ENCODE measurements around the gene ARHGEF11. TPM values are rescaled to one million over a fixed set of nuclear protein-coding genes. Genes with fewer than 3 reads are reported as not detected.
"Not testable (repeated sequence)": the region's sequence is repeated elsewhere in the genome, so short reads cannot be mapped to it uniquely, and the experiment has no call there.

ARHGEF11 gene
- total RNA-seq, 1 experiment from 2014 or later: 38.1 TPM

DNA sequence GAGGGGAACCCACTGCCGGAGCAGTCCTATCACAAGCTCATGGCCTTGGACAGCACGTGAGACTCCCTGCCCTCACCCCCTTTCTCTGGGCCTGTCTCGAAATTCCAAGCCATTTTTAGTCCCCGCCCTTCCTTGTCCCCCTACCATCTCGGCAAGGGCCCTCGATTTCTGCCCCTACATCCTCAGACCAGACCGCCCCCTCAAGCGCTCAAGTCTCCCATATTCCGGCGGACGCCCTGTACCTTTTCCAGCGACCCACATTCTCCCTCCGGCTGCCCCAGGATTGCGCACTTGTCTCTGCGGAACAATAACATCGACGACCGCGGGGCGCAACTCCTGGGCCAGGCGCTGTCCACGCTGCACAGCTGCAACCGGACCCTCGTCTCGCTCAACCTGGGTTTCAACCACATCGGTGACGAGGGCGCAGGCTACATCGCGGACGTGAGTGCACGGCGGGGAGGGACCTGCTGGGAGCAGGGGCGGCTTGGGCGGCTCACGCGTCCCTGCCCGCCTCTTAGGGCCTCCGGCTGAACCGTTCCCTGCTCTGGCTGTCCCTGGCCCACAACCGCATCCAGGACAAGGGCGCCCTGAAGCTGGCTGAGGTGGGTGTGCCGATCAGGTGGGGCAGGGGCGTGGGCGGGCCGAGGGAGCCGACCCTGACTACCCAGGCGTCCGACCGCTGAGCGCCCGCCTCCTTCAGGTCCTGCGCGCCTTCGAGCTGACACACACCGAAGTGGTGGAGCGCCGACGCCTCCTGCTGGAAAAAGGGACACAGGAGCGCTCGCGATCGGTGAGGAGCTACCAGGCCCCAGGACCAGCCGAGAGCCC, 118.1 kb downstream of the ARHGEF11 start (continued):
- 0 out of 2 replicates have a peak, but pooled peaks have one; percentile 66 for TF ChIP-seq E2F5 (CRISPR knock-in tag; IDR thresholded peaks at IDR 0.05)
- 0 out of 2 replicates have a peak, but pooled peaks have one; percentile 41 for TF ChIP-seq SP1 (CRISPR knock-in tag; conservative IDR thresholded peaks at IDR 0.05)
- TF ChIP-seq, protein P1, sequence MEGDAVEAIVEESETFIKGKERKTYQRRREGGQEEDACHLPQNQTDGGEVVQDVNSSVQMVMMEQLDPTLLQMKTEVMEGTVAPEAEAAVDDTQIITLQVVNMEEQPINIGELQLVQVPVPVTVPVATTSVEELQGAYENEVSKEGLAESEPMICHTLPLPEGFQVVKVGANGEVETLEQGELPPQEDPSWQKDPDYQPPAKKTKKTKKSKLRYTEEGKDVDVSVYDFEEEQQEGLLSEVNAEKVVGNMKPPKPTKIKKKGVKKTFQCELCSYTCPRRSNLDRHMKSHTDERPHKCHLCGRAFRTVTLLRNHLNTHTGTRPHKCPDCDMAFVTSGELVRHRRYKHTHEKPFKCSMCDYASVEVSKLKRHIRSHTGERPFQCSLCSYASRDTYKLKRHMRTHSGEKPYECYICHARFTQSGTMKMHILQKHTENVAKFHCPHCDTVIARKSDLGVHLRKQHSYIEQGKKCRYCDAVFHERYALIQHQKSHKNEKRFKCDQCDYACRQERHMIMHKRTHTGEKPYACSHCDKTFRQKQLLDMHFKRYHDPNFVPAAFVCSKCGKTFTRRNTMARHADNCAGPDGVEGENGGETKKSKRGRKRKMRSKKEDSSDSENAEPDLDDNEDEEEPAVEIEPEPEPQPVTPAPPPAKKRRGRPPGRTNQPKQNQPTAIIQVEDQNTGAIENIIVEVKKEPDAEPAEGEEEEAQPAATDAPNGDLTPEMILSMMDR (IDR thresholded peaks at IDR 0.05): peak; percentile 52; the same call in 1 of the 2 replicates
- TF ChIP-seq, protein P2, sequence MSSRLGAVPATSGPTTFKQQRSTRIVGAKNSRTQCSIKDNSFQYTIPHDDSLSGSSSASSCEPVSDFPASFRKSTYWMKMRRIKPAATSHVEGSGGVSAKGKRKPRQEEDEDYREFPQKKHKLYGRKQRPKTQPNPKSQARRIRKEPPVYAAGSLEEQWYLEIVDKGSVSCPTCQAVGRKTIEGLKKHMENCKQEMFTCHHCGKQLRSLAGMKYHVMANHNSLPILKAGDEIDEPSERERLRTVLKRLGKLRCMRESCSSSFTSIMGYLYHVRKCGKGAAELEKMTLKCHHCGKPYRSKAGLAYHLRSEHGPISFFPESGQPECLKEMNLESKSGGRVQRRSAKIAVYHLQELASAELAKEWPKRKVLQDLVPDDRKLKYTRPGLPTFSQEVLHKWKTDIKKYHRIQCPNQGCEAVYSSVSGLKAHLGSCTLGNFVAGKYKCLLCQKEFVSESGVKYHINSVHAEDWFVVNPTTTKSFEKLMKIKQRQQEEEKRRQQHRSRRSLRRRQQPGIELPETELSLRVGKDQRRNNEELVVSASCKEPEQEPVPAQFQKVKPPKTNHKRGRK (CRISPR knock-in tag; IDR thresholded peaks at IDR 0.05; ENCODE audit: borderline replicate concordance): no peak
- no peak for TF ChIP-seq AR (CRISPR knock-in tag; IDR thresholded peaks at IDR 0.05)
- TF ChIP-seq ZNF532 (CRISPR knock-in tag; IDR thresholded peaks at IDR 0.05; ENCODE audit: borderline replicate concordance): no peak
- TF ChIP-seq PREB (CRISPR knock-in tag; IDR thresholded peaks at IDR 0.05; ENCODE audit: borderline replicate concordance): no peak
- TF ChIP-seq ZNF232 (CRISPR knock-in tag; IDR thresholded peaks at IDR 0.05): no peak
- TF ChIP-seq, protein P3, sequence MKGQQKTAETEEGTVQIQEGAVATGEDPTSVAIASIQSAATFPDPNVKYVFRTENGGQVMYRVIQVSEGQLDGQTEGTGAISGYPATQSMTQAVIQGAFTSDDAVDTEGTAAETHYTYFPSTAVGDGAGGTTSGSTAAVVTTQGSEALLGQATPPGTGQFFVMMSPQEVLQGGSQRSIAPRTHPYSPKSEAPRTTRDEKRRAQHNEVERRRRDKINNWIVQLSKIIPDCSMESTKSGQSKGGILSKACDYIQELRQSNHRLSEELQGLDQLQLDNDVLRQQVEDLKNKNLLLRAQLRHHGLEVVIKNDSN (CRISPR knock-in tag; IDR thresholded peaks at IDR 0.05): no peak
- TF ChIP-seq, protein P4, sequence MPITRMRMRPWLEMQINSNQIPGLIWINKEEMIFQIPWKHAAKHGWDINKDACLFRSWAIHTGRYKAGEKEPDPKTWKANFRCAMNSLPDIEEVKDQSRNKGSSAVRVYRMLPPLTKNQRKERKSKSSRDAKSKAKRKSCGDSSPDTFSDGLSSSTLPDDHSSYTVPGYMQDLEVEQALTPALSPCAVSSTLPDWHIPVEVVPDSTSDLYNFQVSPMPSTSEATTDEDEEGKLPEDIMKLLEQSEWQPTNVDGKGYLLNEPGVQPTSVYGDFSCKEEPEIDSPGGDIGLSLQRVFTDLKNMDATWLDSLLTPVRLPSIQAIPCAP (CRISPR knock-in tag; IDR thresholded peaks at IDR 0.05): no peak

- peak overlapping the region; percentile 68 for H3K4me3 Mint-ChIP-seq
- POLR2A ChIA-PET; DNase-seq (ENCODE audit: low spot score); H3K27ac Mint-ChIP-seq; ATAC-seq; H3K36me3 Mint-ChIP-seq; H3K9me3 Mint-ChIP-seq: not testable (repeated sequence)
- CTCF ChIA-PET: interaction anchor here (0.6 to 11.9 kb wide), 16 partner anchors 9 to 237 kb away, joined by 3 to 233 read pairs (median 18); partner anchors contain the start of genes CRABP2, INSRR, NTRK1 and PEAR1
- peaks cover 98% of the 10 kb centered on the region for H3K27me3 Mint-ChIP-seq (ENCODE audit: low read depth)
- H3K4me1 Mint-ChIP-seq: peaks cover 23% of the 10 kb centered on the region
Observed at GRCh38 chr1:156926695-156927094, 118.8 kb downstream of the ARHGEF11 start.
